GM12874 (cell line): ENCODE results near the gene ICOS.

ENCODE experiments used
- TF ChIP-seq, protein P1 (sequence below): IDR thresholded peaks from 2 replicates; pipeline ENCODE4 v1.5.1; 2011; ENCODE audit warnings: low read depth, mild to moderate bottlenecking, control low read depth, low read length, moderate library complexity; ENCODE audit not compliant: insufficient read depth

ICOS gene

GRCh38 chr2:203893401-203893800, 43.2 kb upstream of the ICOS start:
- TF ChIP-seq, protein P1, sequence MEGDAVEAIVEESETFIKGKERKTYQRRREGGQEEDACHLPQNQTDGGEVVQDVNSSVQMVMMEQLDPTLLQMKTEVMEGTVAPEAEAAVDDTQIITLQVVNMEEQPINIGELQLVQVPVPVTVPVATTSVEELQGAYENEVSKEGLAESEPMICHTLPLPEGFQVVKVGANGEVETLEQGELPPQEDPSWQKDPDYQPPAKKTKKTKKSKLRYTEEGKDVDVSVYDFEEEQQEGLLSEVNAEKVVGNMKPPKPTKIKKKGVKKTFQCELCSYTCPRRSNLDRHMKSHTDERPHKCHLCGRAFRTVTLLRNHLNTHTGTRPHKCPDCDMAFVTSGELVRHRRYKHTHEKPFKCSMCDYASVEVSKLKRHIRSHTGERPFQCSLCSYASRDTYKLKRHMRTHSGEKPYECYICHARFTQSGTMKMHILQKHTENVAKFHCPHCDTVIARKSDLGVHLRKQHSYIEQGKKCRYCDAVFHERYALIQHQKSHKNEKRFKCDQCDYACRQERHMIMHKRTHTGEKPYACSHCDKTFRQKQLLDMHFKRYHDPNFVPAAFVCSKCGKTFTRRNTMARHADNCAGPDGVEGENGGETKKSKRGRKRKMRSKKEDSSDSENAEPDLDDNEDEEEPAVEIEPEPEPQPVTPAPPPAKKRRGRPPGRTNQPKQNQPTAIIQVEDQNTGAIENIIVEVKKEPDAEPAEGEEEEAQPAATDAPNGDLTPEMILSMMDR, result no peak

DNA sequence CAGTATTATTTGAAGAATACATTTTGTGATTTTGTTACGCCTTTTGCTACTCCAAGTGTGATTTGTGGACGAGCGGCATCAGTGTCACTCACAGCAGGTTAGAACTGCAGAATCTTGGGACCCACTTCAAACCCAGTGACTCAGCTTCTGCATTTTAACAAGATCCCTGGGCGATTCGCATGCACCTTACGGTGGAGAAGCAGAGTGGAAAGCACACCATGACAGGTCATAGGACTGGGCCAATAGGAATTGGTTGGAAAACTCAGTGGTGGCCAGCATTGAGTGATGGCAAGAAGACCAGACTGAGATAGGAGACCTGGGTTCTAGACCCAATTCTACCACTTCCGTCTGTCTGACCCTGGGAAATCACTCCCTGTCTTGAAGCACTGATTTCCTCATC, 42.7 kb upstream of the ICOS start:
- TF ChIP-seq, protein P1, result no peak

DNA sequence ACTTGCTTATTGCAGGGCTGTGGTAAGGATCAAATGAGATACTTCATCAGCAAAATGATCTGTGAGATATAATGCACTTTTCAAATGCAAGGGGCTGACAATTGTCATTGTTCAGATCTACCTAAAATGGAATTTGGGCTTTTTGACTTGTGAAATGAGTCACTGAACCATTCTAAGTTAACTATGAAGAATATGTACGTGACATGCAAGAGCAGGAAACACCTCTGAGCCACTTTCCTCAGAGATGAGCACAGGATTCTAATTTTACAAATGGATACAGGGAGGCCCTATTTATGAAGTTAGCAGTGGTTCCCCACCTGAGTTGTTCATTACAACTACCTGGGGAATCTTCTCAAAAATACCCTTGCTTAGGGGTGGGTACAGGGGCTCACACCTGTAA, 42.3 kb upstream of the ICOS start:
- TF ChIP-seq, protein P1, result no peak

DNA sequence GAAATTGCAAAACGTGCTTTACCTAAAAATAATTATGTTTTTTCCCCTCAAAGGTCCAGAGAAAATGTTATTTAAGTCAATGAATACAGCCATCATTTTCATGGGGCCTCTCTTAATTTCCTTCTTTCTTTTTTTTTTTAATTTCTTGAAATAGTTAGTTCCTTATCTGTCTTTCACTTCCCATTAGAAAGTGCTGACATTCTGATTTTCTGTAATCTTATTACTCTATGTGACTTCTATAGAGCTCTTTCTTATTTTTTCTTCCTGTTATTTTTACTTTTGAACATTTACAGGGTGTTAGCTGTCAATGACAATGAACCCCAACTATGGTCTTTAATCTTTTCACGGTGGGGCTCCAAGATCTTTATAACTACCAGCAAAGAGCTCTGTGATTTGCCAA, 39.0 kb upstream of the ICOS start:
- TF ChIP-seq, protein P1, result no peak

GRCh38 chr2:203898657-203899056, 37.9 kb upstream of the ICOS start:
- TF ChIP-seq, protein P1, result no peak

DNA sequence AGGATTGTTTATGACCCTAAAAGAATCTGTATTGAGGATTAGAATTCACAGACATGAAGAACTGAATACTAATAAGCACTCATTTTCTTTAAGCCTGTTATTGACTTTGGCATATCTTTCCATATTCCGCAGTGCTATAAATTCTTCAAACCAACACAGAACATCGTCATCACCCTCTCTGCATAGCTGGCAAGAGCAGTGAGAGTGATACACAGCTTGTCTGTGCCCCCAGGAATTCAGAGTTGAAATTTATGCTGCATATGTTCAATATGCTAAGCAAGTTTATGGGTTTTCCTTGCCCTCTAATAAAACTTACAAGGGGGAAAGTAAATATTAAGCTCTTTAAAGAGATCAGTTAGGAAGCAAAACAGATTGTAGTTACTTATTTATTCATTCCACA, 36.3 kb upstream of the ICOS start:
- TF ChIP-seq, protein P1, result no peak

DNA sequence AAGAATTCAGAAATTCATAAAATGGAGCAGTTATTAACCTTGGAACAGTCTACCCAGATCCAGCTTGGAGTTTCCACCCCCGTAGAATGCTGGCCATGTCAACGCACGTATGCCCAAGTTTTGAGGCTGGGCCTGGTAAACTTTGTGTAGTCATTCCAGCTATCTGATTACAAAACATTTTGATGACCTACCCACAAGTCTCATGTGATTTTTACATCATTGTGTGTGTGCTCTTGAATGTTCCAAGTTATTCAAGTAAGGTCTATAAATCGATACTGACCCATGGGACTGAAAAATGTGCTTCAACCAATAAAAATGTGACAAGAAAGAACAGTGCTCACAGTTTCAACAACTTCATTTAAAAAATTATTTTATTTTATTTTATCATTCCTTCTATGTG, 32.5 kb upstream of the ICOS start:
- TF ChIP-seq, protein P1, result no peak

GRCh38 chr2:203905656-203906055, 30.9 kb upstream of the ICOS start:
- TF ChIP-seq, protein P1, result no peak
